Measurements from ENCODE around the gene SDK2.

- TF ChIP-seq CTCF (IDR thresholded peaks at IDR 0.05; ENCODE audit: poor library complexity) = no peak
- TF ChIP-seq EZH2 (IDR thresholded peaks at IDR 0.05; ENCODE audit: borderline replicate concordance) = no peak
Measured at GRCh38 chr17:73415782-73416181, 228.5 kb downstream of the SDK2 start.

All from hepatocyte (in vitro differentiated cells).